Camera-type eye (tissue), 1 donor: ENCODE results near the gene CYP4F3. TPM values are rescaled to one million over a fixed set of nuclear protein-coding genes. Genes with fewer than 3 reads are reported as not detected.

Source experiments
- total RNA-seq: library from RNA; depleted of rRNA; stranded (reverse); fragments of >200 nt; gene quantifications from one replicate; pipeline ENCODE4 v1.2.3, GENCODE V29; 2014

The CYP4F3 gene
- total RNA-seq: 0.71 TPM

GRCh38 chr19:15640294-15640903 lies at the start of gene CYP4F3:
Gene CYP4F3, plus strand, starts transcription at chr19:15640897. Its CDS starts 519 bp downstream, at chr19:15641416.

GRCh38 chr19:15614507-15615379 lies 26.0 kb upstream of the CYP4F3 start, which contains the start of gene CYP4F8:
Gene CYP4F8, plus strand, starts transcription at chr19:15615218. Its CDS starts 399 bp downstream, at chr19:15615617.

GRCh38 chr19:15672580-15673175 lies 32.0 kb downstream of the CYP4F3 start, which contains the start of gene CYP4F12:
Gene CYP4F12, plus strand, starts transcription at chr19:15673087. Its CDS starts 443 bp downstream, at chr19:15673530.

Other genes with a start within 250 kb of the CYP4F3 start
- gene AKAP8L, start 221.9 kb upstream of the CYP4F3 start, total RNA-seq: 125 TPM
- gene WIZ, start 190.9 kb upstream of the CYP4F3 start, total RNA-seq: 26.1 TPM
- 0.82 TPM for gene RASAL3, start 176.4 kb upstream of the CYP4F3 start, total RNA-seq
- gene PGLYRP2, start 161.4 kb upstream of the CYP4F3 start, total RNA-seq: not detected
- gene CYP4F22, start 132.4 kb upstream of the CYP4F3 start, total RNA-seq: not detected
- not detected for gene CYP4F8, start 25.7 kb upstream of the CYP4F3 start, total RNA-seq
- gene CYP4F12, start 32.2 kb downstream of the CYP4F3 start, total RNA-seq: 1.8 TPM
- gene OR10H2, start 87.1 kb downstream of the CYP4F3 start, total RNA-seq: not detected
- gene OR10H3, start 97.1 kb downstream of the CYP4F3 start, total RNA-seq: not detected
- gene OR10H5, start 146.8 kb downstream of the CYP4F3 start, total RNA-seq: not detected
- gene OR10H1, start 174.8 kb downstream of the CYP4F3 start, total RNA-seq: not detected